ENCODE data around the gene MINDY4B. TPM values are rescaled to one million over a fixed set of nuclear protein-coding genes. Genes with fewer than 3 reads are reported as not detected.

The MINDY4B gene
- total RNA-seq, 1 experiment from 2014 or later, result not detected

GRCh38 chr3:150921209-150921608 is 16.0 kb upstream of the MINDY4B start:
- no peaks in the 10 kb centered on the region for H3K9me3 ChIP-seq (ENCODE audit: low read depth, low read length, poor library complexity, severe bottlenecking)
- DNase-seq (ENCODE audit: low spot score), result no peak
- POLR2A ChIA-PET (ENCODE audit: low non-redundant PET), result no interaction called here
- CTCF ChIA-PET, result no interaction called here
- TF ChIP-seq EZH2 (IDR thresholded peaks at IDR 0.05; ENCODE audit: borderline replicate concordance, low read depth, low read length, poor library complexity, severe bottlenecking) (no peak), CTCF (conservative IDR thresholded peaks at IDR 0.05; ENCODE audit: low read depth, low read length) (no peak)
- no peaks in the 10 kb centered on the region for H3K36me3 ChIP-seq (ENCODE audit: insufficient read depth, low read length, poor library complexity, severe bottlenecking)
- no peaks in the 10 kb centered on the region for H3K27me3 ChIP-seq (replicated peaks; ENCODE audit: insufficient read depth, low read depth, low read length, poor library complexity)
- no peak overlapping the region for H3K27ac ChIP-seq (ENCODE audit: low read depth, low read length, poor library complexity, severe bottlenecking)
- intact Hi-C loops (cut with micrococcal nuclease; ENCODE audit: unreplicated experiment), result no loop called here
- no peaks in the 10 kb centered on the region for H3K4me1 ChIP-seq (ENCODE audit: insufficient read depth, low read length, poor library complexity, severe bottlenecking)
- BruUV-seq (replicated peaks), result no TSS peak
- H3K4me3 ChIP-seq (ENCODE audit: low read depth, low read length, poor library complexity, severe bottlenecking), result no peak overlapping the region

- Histone ChIP-seq H3K27ac (ENCODE audit: low read depth, low read length, poor library complexity, severe bottlenecking) (no peak overlapping the region), H3K4me3 (ENCODE audit: low read depth, low read length, poor library complexity, severe bottlenecking) (no peak overlapping the region), H3K27me3 (replicated peaks; ENCODE audit: insufficient read depth, low read depth, low read length, poor library complexity) (no peaks in the 10 kb centered on the region), H3K4me1 (ENCODE audit: insufficient read depth, low read length, poor library complexity, severe bottlenecking) (no peaks in the 10 kb centered on the region), H3K9me3 (ENCODE audit: low read depth, low read length, poor library complexity, severe bottlenecking) (no peaks in the 10 kb centered on the region), H3K36me3 (ENCODE audit: insufficient read depth, low read length, poor library complexity, severe bottlenecking) (no peaks in the 10 kb centered on the region)
- POLR2A ChIA-PET (ENCODE audit: low non-redundant PET), result no interaction called here
- no peak for TF ChIP-seq CTCF (conservative IDR thresholded peaks at IDR 0.05; ENCODE audit: low read depth, low read length)
- no peak for TF ChIP-seq EZH2 (IDR thresholded peaks at IDR 0.05; ENCODE audit: borderline replicate concordance, low read depth, low read length, poor library complexity, severe bottlenecking)
- no peak for DNase-seq (ENCODE audit: low spot score)
- no TSS peak for BruUV-seq (replicated peaks)
- CTCF ChIA-PET, result no interaction called here
- intact Hi-C loops (cut with micrococcal nuclease; ENCODE audit: unreplicated experiment), result no loop called here
Measured at GRCh38 chr3:150920236-150920635, 15.0 kb upstream of the MINDY4B start.

GRCh38 chr3:150917951-150918350 is 12.7 kb upstream of the MINDY4B start:
- no TSS peak for BruUV-seq (replicated peaks)
- ChIA-PET CTCF (no interaction called here), POLR2A (ENCODE audit: low non-redundant PET) (no interaction called here)
- Histone ChIP-seq H3K36me3 (ENCODE audit: insufficient read depth, low read length, poor library complexity, severe bottlenecking) (no peaks in the 10 kb centered on the region), H3K9me3 (ENCODE audit: low read depth, low read length, poor library complexity, severe bottlenecking) (no peaks in the 10 kb centered on the region), H3K27me3 (replicated peaks; ENCODE audit: insufficient read depth, low read depth, low read length, poor library complexity) (no peaks in the 10 kb centered on the region), H3K27ac (ENCODE audit: low read depth, low read length, poor library complexity, severe bottlenecking) (no peak overlapping the region), H3K4me1 (ENCODE audit: insufficient read depth, low read length, poor library complexity, severe bottlenecking) (no peaks in the 10 kb centered on the region), H3K4me3 (ENCODE audit: low read depth, low read length, poor library complexity, severe bottlenecking) (no peak overlapping the region)
- peak; percentile 3 for DNase-seq (ENCODE audit: low spot score)
- intact Hi-C loops (cut with micrococcal nuclease; ENCODE audit: unreplicated experiment), result no loop called here
- TF ChIP-seq CTCF (conservative IDR thresholded peaks at IDR 0.05; ENCODE audit: low read depth, low read length) (no peak), EZH2 (IDR thresholded peaks at IDR 0.05; ENCODE audit: borderline replicate concordance, low read depth, low read length, poor library complexity, severe bottlenecking) (no peak)
